Liver (tissue), 3 donors: ENCODE data around the gene VPS26C.

ENCODE experiments used
- ATF3 ChIP-seq: IDR thresholded peaks from 2 replicates; pipeline ENCODE4 v1.6.1; 2016; ENCODE audit warnings: antibody characterized with exemption
- CTCF ChIP-seq: fragments of 150-350 bp; IDR thresholded peaks from 2 replicates; pipeline ENCODE4 v1.5.1; 2017; ENCODE audit warnings: improper control_type of control experiment, low read depth, low read length; ENCODE audit not compliant: missing input control
- JUND ChIP-seq, 2 donors: IDR thresholded peaks; 2 replicates each; pipeline ENCODE4 v1.6.1; 2016; ENCODE audit warnings: antibody characterized with exemption in 2 of 2
- MAX ChIP-seq: IDR thresholded peaks from 2 replicates; pipeline ENCODE4 v1.6.1; 2016; ENCODE audit warnings: antibody characterized with exemption
- RAD21 ChIP-seq, 2 donors: IDR thresholded peaks; 2 replicates each; pipeline ENCODE4 v1.6.1; 2016; ENCODE audit warnings: antibody characterized with exemption in 2 of 2, mild to moderate bottlenecking in 2 of 2
- REST ChIP-seq: IDR thresholded peaks from 2 replicates; pipeline ENCODE4 v1.6.1; 2016; ENCODE audit warnings: antibody characterized with exemption, mild to moderate bottlenecking
- TAF1 ChIP-seq: conservative IDR thresholded peaks from 2 replicates; pipeline ENCODE4 v1.6.1; 2016; ENCODE audit warnings: antibody characterized with exemption, mild to moderate bottlenecking
- YY1 ChIP-seq: IDR thresholded peaks from 2 replicates; pipeline ENCODE4 v1.6.1; 2016; ENCODE audit warnings: antibody characterized with exemption, mild to moderate bottlenecking
- TF ChIP-seq, protein P1 (sequence below): IDR thresholded peaks from 2 replicates; pipeline ENCODE4 v1.6.1; 2016; ENCODE audit warnings: antibody characterized with exemption
- donor health status: healthy.
- donor health status: healthy.

DNA sequence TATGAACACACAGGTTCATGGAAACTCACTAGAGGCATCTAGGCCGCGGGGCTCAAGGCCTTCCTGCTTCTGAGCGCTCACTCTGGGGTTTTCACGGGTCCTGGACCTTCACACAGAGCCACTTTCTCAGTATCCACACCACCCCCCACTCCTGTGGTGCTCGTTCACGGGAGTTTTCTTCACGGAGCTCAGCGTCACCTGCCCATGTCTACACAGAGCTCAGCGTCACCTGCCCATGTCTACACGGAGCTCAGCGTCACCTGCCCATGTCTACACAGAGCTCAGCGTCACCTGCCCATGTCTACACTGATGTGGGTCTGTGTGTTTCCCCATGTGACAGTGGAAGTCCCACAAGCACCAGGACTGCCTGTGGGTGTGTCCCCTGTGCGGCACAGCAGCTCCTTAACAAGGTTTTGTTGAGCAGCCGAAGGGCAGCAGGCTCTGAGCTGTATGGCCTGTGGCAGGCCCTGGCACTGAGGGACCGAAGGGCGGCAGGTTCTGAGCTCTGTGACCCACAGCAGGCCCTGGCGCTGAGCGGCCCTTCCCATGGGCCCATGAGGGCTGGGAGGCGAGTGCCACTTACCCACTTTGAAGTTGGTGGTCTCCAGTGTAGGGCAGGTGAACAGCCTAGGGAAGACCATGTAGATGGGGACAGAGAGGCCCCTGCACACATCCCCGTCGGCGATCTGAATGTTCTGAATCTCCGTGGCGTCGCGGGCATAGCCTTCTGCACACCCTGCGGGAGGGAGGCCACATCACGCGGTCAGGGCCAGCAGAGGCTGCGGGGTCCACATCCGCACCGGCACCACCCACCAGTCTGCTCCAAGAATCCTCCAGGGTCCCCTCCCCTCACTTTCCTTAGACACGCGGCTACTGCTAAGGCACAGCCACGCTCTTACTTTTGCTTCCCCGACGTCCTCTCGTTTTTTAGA lies 39.8 kb downstream of the VPS26C start:
- no peak for TF ChIP-seq CTCF
- no peak for TF ChIP-seq JUND (IDR thresholded peaks at IDR 0.05)
- TF ChIP-seq RAD21 (IDR thresholded peaks at IDR 0.05) = no peak
- no peak for TF ChIP-seq YY1
- TF ChIP-seq MAX = no peak
- TF ChIP-seq, protein P1, sequence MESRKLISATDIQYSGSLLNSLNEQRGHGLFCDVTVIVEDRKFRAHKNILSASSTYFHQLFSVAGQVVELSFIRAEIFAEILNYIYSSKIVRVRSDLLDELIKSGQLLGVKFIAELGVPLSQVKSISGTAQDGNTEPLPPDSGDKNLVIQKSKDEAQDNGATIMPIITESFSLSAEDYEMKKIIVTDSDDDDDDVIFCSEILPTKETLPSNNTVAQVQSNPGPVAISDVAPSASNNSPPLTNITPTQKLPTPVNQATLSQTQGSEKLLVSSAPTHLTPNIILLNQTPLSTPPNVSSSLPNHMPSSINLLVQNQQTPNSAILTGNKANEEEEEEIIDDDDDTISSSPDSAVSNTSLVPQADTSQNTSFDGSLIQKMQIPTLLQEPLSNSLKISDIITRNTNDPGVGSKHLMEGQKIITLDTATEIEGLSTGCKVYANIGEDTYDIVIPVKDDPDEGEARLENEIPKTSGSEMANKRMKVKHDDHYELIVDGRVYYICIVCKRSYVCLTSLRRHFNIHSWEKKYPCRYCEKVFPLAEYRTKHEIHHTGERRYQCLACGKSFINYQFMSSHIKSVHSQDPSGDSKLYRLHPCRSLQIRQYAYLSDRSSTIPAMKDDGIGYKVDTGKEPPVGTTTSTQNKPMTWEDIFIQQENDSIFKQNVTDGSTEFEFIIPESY = no peak
- no peak for TF ChIP-seq ATF3
- TF ChIP-seq TAF1 = no peak
- TF ChIP-seq REST = no peak
